PC-9 (cell line): ENCODE results near the gene C18orf63. TPM values are rescaled to one million over a fixed set of nuclear protein-coding genes. Genes with fewer than 3 reads are reported as not detected.

ENCODE experiments used
- BruUV-seq: library from RNA; stranded (reverse); fragments of 400-500 nt; replicated peaks from 2 replicates; lab custom pipeline; 2021; lab: Mats Ljungman, UMichigan
- CTCF ChIA-PET: fragments of 300-600 bp; sonication (Branson Sonifier 250); formaldehyde crosslinking; loops from one replicate; lab custom pipeline; 2022; ENCODE audit warnings: antibody characterized with exemption; lab: Charles Lee
- POLR2A ChIA-PET: fragments of 300-600 bp; sonication (Branson Sonifier 250); formaldehyde crosslinking; loops from one replicate; lab custom pipeline; 2022; ENCODE audit warnings: antibody characterized with exemption; ENCODE audit not compliant: unreplicated experiment; lab: Charles Lee
- DNase-seq, 2 experiments: peaks; one replicate each; pipeline versions ENCODE4 v3.0.0 to v3.0.0-alpha.2; 2015 to 2022; ENCODE audit warnings: mixed read lengths in 1 of 2
- H2AFZ ChIP-seq: fragments of 200-600 bp; sonication (generic); 2 replicates; pipeline ENCODE4 v1.8.1; 2017; ENCODE audit warnings: antibody characterized with exemption
- H3F3A ChIP-seq: fragments of 200-600 bp; sonication (generic); 2 replicates; pipeline ENCODE4 v1.8.1; 2017; ENCODE audit warnings: antibody characterized with exemption, mild to moderate bottlenecking, low read depth; ENCODE audit not compliant: insufficient read depth
- H3K27ac ChIP-seq: fragments of 200-600 bp; sonication (generic); 2 replicates; pipeline ENCODE4 v1.6.1; 2016; ENCODE audit warnings: mixed run types
- H3K27me3 ChIP-seq: fragments of 200-600 bp; sonication (generic); 2 replicates; pipeline ENCODE4 v1.6.1; 2016; ENCODE audit warnings: low read depth, mixed run types; ENCODE audit not compliant: insufficient read depth
- H3K36me3 ChIP-seq: fragments of 200-600 bp; sonication (generic); 2 replicates; pipeline ENCODE4 v1.6.1; 2016; ENCODE audit warnings: low read depth, mixed run types
- H3K4me1 ChIP-seq: fragments of 200-600 bp; sonication (generic); replicated peaks from 2 replicates; pipeline ENCODE4 v1.6.1; 2016; ENCODE audit warnings: mixed run types; ENCODE audit not compliant: insufficient read depth
- H3K4me2 ChIP-seq: fragments of 200-600 bp; sonication (generic); 2 replicates; pipeline ENCODE4 v1.6.1; 2017; ENCODE audit warnings: mixed run types
- H3K4me3 ChIP-seq: fragments of 200-600 bp; sonication (generic); 2 replicates; pipeline ENCODE4 v1.6.1; 2016; ENCODE audit warnings: mixed run types
- H3K79me2 ChIP-seq: fragments of 200-600 bp; sonication (generic); 2 replicates; pipeline ENCODE4 v1.6.1; 2017; ENCODE audit warnings: low read depth, mixed run types
- H3K9me2 ChIP-seq: fragments of 200-600 bp; sonication (generic); 2 replicates; pipeline ENCODE4 v1.8.1; 2017; ENCODE audit warnings: mild to moderate bottlenecking; ENCODE audit not compliant: insufficient read depth
- H3K9me3 ChIP-seq: fragments of 200-600 bp; sonication (generic); 2 replicates; pipeline ENCODE4 v1.8.1; 2016; ENCODE audit warnings: low read depth; ENCODE audit not compliant: insufficient read depth
- H4K20me1 ChIP-seq: fragments of 200-600 bp; sonication (generic); 2 replicates; pipeline ENCODE4 v1.8.1; 2017; ENCODE audit not compliant: insufficient read depth
- CTCF ChIP-seq: fragments of 200-600 bp; sonication (generic); conservative IDR thresholded peaks from 2 replicates; pipeline ENCODE4 v1.6.1; 2017; ENCODE audit warnings: mixed run types, antibody characterized with exemption, mild to moderate bottlenecking, moderate library complexity
- EZH2 ChIP-seq: fragments of 200-600 bp; sonication (generic); IDR thresholded peaks from 2 replicates; pipeline ENCODE4 v1.8.0; 2017; ENCODE audit warnings: antibody characterized with exemption, low read depth
- intact Hi-C: fragments of 100-400 bp; cut with micrococcal nuclease; formaldehyde crosslinking; loops from one replicate; pipeline ENCODE4 v1.10.0; 2022; ENCODE audit not compliant: unreplicated experiment
- total RNA-seq: library from RNA; stranded (reverse); gene quantifications from 2 replicates; pipeline ENCODE4 v1.2.3, GENCODE V29; 2021

Gene C18orf63
- total RNA-seq, 1 experiment from 2014 or later: not detected

- H3K4me1 ChIP-seq: no peaks in the 10 kb centered on the region
- BruUV-seq: no TSS peak
- no peaks in the 10 kb centered on the region; the same call in 1 of the 2 replicates for H3K9me3 ChIP-seq
- H3K79me2 ChIP-seq: no peaks in the 10 kb centered on the region
- H3K4me2 ChIP-seq: no peak overlapping the region
- no peak overlapping the region for H2AFZ ChIP-seq
- no peak for DNase-seq
- H3K27me3 ChIP-seq: peaks cover 94% of the 10 kb centered on the region
- no peaks in the 10 kb centered on the region for H3F3A ChIP-seq
- CTCF ChIA-PET: no interaction called here
- no peak overlapping the region for H3K4me3 ChIP-seq
- intact Hi-C loops: no loop called here
- POLR2A ChIA-PET: no interaction called here
- H4K20me1 ChIP-seq: no peaks in the 10 kb centered on the region
- no peak for TF ChIP-seq CTCF
- TF ChIP-seq EZH2: no peak
- H3K9me2 ChIP-seq: no peaks in the 10 kb centered on the region
- H3K36me3 ChIP-seq: no peaks in the 10 kb centered on the region
- H3K27ac ChIP-seq: no peak overlapping the region
Observed at GRCh38 chr18:74380916-74381315, 65.3 kb downstream of the C18orf63 start.

DNA sequence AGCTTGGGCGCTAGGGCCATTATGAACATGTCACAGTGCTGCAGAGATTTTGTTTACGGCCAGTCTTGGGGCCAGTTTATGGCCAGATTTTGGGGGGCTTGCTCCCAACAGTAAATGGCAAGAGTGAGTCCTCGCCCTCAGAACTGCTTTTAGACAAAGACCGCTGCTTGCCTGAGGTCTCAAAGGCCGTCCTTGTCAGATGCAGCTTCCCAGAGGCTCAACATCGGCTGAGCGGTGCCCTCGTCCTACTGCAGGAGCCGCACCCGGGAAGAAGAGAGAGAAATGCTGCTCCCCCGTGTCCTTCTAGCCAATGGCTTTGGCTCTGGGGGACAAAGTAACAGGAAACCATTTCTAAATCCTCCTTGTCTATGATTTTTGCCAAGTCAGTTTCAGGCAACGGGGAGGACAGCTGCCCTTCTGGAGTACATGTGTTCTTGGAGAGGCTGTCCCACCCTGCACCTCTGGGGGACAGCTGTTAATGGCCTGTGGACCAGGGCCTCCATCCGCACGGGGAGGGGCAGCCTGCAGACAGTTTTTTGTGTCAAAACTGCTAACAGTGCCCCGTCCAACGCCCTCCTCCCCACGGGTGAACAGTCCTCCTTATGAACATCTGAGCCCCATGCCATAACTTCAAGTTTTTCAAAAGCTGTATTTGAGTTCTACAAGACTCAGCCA, 66.1 kb downstream of the C18orf63 start:
- Histone ChIP-seq H3F3A (no peaks in the 10 kb centered on the region), H3K27ac (no peak overlapping the region), H3K36me3 (no peaks in the 10 kb centered on the region), H3K27me3 (peaks cover 95% of the 10 kb centered on the region), H3K79me2 (no peaks in the 10 kb centered on the region), H3K4me2 (no peak overlapping the region), H3K9me3 (no peaks in the 10 kb centered on the region; the same call in 1 of the 2 replicates), H4K20me1 (no peaks in the 10 kb centered on the region), H3K9me2 (no peaks in the 10 kb centered on the region), H2AFZ (no peak overlapping the region), H3K4me3 (no peak overlapping the region), H3K4me1 (no peaks in the 10 kb centered on the region)
- ChIA-PET CTCF (no interaction called here), POLR2A (no interaction called here)
- no peak for DNase-seq
- intact Hi-C loops: no loop called here
- no peak for TF ChIP-seq CTCF
- TF ChIP-seq EZH2: no peak
- BruUV-seq: no TSS peak

- no peaks in the 10 kb centered on the region for H4K20me1 ChIP-seq
- no peak overlapping the region for H2AFZ ChIP-seq
- H3K4me2 ChIP-seq: no peak overlapping the region
- H3F3A ChIP-seq: no peaks in the 10 kb centered on the region
- TF ChIP-seq EZH2 (no peak), CTCF (no peak)
- H3K36me3 ChIP-seq: no peaks in the 10 kb centered on the region
- BruUV-seq: no TSS peak
- H3K9me2 ChIP-seq: no peaks in the 10 kb centered on the region
- ChIA-PET POLR2A (no interaction called here), CTCF (no interaction called here)
- H3K79me2 ChIP-seq: no peaks in the 10 kb centered on the region
- H3K27me3 ChIP-seq: peaks cover 98% of the 10 kb centered on the region
- H3K9me3 ChIP-seq: no peaks in the 10 kb centered on the region; the same call in 1 of the 2 replicates
- intact Hi-C loops: no loop called here
- H3K4me1 ChIP-seq: no peaks in the 10 kb centered on the region
- H3K4me3 ChIP-seq: no peak overlapping the region
- DNase-seq: no peak
- H3K27ac ChIP-seq: no peak overlapping the region
Observed at GRCh38 chr18:74382481-74383017, 66.9 kb downstream of the C18orf63 start.
